OCI-LY1 (cell line): ENCODE results near the gene REXO1.

Source experiments
- H2AFZ ChIP-seq: fragments of 200-600 bp; sonication (generic), shearing (Covaris generic); 2 replicates; pipeline ENCODE4 v1.6.0; 2014; ENCODE audit warnings: antibody characterized with exemption, mild to moderate bottlenecking, low read length
- H3F3A ChIP-seq: fragments of 200-600 bp; sonication (generic), shearing (Covaris generic); 2 replicates; pipeline ENCODE4 v1.6.0; 2014; ENCODE audit warnings: mild to moderate bottlenecking, antibody characterized with exemption, low read length, moderate library complexity; ENCODE audit not compliant: insufficient read depth
- H3K27ac ChIP-seq: fragments of 200-600 bp; sonication (generic); 2 replicates; pipeline ENCODE4 v1.5.1; 2014; ENCODE audit warnings: low read length, mixed run types, mild to moderate bottlenecking, low read depth; ENCODE audit not compliant: poor library complexity, severe bottlenecking
- H3K27me3 ChIP-seq: fragments of 200-600 bp; sonication (generic); 2 replicates; pipeline ENCODE4 v1.6.0; 2014; ENCODE audit warnings: antibody characterized with exemption, mild to moderate bottlenecking, low read length, moderate library complexity; ENCODE audit not compliant: insufficient read depth
- H3K36me3 ChIP-seq: fragments of 200-600 bp; sonication (generic); 2 replicates; pipeline ENCODE4 v1.6.1; 2014; ENCODE audit warnings: mild to moderate bottlenecking, antibody characterized with exemption, low read length, moderate library complexity, mixed read lengths; ENCODE audit not compliant: insufficient read depth
- H3K4me1 ChIP-seq: fragments of 200-600 bp; sonication (generic); 2 replicates; pipeline ENCODE4 v1.5.1; 2014; ENCODE audit warnings: mild to moderate bottlenecking, low read length, moderate library complexity; ENCODE audit not compliant: insufficient read depth, severe bottlenecking
- H3K4me2 ChIP-seq: fragments of 200-600 bp; sonication (generic), shearing (Covaris generic); 2 replicates; pipeline ENCODE4 v1.6.1; 2014; ENCODE audit warnings: low read length
- H3K4me3 ChIP-seq: fragments of 200-600 bp; sonication (generic); 2 replicates; pipeline ENCODE4 v1.5.1; 2014; ENCODE audit warnings: low read length, low read depth, mild to moderate bottlenecking, mixed read lengths; ENCODE audit not compliant: poor library complexity, severe bottlenecking
- H3K79me2 ChIP-seq: fragments of 200-600 bp; shearing (Covaris generic); 2 replicates; pipeline ENCODE4 v1.6.1; 2016; ENCODE audit warnings: mixed run types, low read length, mixed read lengths; ENCODE audit not compliant: insufficient read depth
- H3K9ac ChIP-seq: fragments of 200-600 bp; sonication (generic), shearing (Covaris generic); 2 replicates; pipeline ENCODE4 v1.6.1; 2014; ENCODE audit warnings: mild to moderate bottlenecking, low read length, mixed read lengths
- H3K9me2 ChIP-seq: fragments of 200-600 bp; sonication (generic), shearing (Covaris generic); 2 replicates; pipeline ENCODE4 v1.6.1; 2014; ENCODE audit warnings: low read depth, mild to moderate bottlenecking, low read length, mixed read lengths
- H3K9me3 ChIP-seq: fragments of 200-600 bp; shearing (Covaris generic); 2 replicates; pipeline ENCODE4 v1.6.1; 2014; ENCODE audit warnings: low read length, mixed read lengths
- H4K20me1 ChIP-seq: fragments of 200-600 bp; sonication (generic), shearing (Covaris generic); 2 replicates; pipeline ENCODE4 v1.6.0; 2016; ENCODE audit warnings: mild to moderate bottlenecking, low read length; ENCODE audit not compliant: insufficient read depth
- EZH2 ChIP-seq: fragments of 200-600 bp; sonication (generic), shearing (Covaris generic); IDR thresholded peaks from 2 replicates; pipeline ENCODE4 v1.8.0; 2017; ENCODE audit warnings: borderline replicate concordance, mixed run types, mild to moderate bottlenecking, antibody characterized with exemption, low read length, moderate library complexity, mixed read lengths
- TF ChIP-seq, protein P1 (sequence below): fragments of 200-600 bp; sonication (generic), shearing (Covaris generic); IDR thresholded peaks from 2 replicates; pipeline ENCODE4 v1.5.1; 2017; ENCODE audit warnings: mild to moderate bottlenecking, antibody characterized with exemption, low read length, moderate library complexity, mixed read lengths

The REXO1 gene

DNA sequence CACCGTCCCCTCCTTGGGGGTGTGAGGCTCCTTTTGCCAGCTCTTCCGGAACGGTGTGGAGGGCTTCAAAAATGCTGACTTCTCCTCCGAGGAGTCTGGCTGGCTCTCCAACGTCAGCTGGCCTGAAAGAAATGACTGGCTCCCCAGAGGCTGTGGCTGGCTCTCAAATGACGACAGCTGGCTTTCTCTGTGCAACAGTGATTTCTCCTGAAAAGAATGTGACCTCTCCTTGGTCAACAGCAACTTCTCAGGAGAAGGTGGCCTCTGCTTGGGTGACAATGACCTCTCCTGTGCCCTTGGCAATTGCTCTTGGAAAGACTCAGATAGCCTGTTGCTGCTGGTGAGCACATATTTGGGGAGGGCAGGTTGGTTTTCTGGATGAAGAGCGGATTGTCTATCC is 65.8 kb downstream of the REXO1 start:
- Histone ChIP-seq H3K36me3 (no peaks in the 10 kb centered on the region), H3K4me1 (peaks cover 6% of the 10 kb centered on the region), H3K9me2 (no peaks in the 10 kb centered on the region), H3K4me2 (no peak overlapping the region), H3K27ac (no peak overlapping the region), H2AFZ (no peak overlapping the region), H4K20me1 (no peaks in the 10 kb centered on the region), H3K4me3 (no peak overlapping the region), H3K79me2 (no peaks in the 10 kb centered on the region), H3F3A (no peaks in the 10 kb centered on the region), H3K9ac (no peak overlapping the region), H3K9me3 (peaks cover 4% of the 10 kb centered on the region), H3K27me3 (peaks cover 16% of the 10 kb centered on the region; the same call in 1 of the 2 replicates)
- TF ChIP-seq, protein P1, sequence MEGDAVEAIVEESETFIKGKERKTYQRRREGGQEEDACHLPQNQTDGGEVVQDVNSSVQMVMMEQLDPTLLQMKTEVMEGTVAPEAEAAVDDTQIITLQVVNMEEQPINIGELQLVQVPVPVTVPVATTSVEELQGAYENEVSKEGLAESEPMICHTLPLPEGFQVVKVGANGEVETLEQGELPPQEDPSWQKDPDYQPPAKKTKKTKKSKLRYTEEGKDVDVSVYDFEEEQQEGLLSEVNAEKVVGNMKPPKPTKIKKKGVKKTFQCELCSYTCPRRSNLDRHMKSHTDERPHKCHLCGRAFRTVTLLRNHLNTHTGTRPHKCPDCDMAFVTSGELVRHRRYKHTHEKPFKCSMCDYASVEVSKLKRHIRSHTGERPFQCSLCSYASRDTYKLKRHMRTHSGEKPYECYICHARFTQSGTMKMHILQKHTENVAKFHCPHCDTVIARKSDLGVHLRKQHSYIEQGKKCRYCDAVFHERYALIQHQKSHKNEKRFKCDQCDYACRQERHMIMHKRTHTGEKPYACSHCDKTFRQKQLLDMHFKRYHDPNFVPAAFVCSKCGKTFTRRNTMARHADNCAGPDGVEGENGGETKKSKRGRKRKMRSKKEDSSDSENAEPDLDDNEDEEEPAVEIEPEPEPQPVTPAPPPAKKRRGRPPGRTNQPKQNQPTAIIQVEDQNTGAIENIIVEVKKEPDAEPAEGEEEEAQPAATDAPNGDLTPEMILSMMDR, result no peak
- no peak for TF ChIP-seq EZH2

DNA sequence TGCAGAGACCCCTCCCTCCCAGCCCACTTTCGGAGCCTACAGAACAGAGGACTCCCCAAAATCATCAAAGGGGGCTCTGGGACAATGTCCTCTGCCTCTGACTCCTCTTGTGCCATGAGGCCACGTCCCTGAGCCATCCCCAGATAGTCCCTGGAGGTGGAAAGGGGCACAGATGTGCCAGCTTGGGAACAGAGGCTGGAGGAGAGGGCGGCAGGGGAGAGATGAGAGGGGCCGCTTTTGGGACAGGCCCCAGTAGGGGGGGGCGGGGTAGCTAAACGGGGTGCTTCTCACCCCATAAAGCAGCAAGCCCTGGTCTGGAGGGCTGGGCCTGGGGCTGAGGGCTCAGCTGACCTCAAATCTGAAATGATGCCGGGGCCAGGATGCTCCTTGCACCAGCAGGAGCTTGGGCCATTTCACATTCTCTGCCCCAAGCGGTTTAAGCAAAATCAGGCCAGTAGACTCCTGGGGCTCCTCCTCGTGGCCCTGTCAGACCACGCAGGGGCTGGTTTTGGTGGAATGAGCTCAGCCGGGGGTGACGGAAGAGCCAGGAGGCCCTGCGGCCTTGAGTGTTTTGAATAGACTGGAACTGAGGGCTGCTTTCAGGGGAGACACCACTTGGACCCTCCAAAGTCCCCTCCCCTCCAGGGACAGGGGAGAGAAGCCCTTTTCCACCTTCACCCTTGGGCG is 67.9 kb downstream of the REXO1 start:
- Histone ChIP-seq H4K20me1 (no peaks in the 10 kb centered on the region), H3K27me3 (peaks cover 16% of the 10 kb centered on the region; the same call in 1 of the 2 replicates), H3K4me3 (no peak overlapping the region), H3F3A (no peaks in the 10 kb centered on the region), H3K9me2 (no peaks in the 10 kb centered on the region), H3K4me2 (no peak overlapping the region), H3K27ac (no peak overlapping the region), H3K36me3 (no peaks in the 10 kb centered on the region; the same call in 1 of the 2 replicates), H3K4me1 (peaks cover 6% of the 10 kb centered on the region), H2AFZ (no peak overlapping the region), H3K79me2 (no peaks in the 10 kb centered on the region), H3K9me3 (peaks cover 4% of the 10 kb centered on the region), H3K9ac (no peak overlapping the region)
- TF ChIP-seq, protein P1, result no peak

DNA sequence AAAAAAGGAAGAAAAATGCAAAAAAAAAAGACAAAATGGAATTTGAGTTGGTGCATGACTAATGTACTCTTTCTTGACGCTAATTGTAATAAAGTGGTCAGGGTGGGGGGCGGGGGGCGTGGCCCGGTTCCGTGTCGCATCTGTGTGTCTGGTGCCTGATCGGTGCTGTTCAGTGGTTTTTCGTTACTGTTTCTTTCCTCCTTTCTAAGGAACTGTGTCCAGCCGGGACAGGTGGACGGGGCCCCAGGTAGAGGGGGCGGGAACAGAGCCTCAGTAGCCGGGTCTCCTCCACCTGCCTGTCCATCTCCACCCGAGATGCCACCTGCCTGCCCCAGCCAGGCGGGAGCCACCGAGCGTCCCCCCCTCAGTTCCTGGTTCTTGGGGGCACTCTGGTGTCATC is 68.7 kb downstream of the REXO1 start:
- Histone ChIP-seq H3K9ac (no peak overlapping the region), H3K79me2 (no peaks in the 10 kb centered on the region), H3K9me3 (peaks cover 4% of the 10 kb centered on the region), H3K27ac (no peak overlapping the region), H3K4me2 (no peak overlapping the region), H2AFZ (no peak overlapping the region), H3K4me3 (no peak overlapping the region), H3K9me2 (no peaks in the 10 kb centered on the region), H3K27me3 (peaks cover 16% of the 10 kb centered on the region; the same call in 1 of the 2 replicates), H3K36me3 (no peaks in the 10 kb centered on the region; the same call in 1 of the 2 replicates), H3K4me1 (peaks cover 6% of the 10 kb centered on the region), H3F3A (no peaks in the 10 kb centered on the region), H4K20me1 (no peaks in the 10 kb centered on the region)
- TF ChIP-seq, protein P1, result no peak
- TF ChIP-seq EZH2, result no peak
